ENCODE data around the gene TMEM273. TPM values are rescaled to one million over a fixed set of nuclear protein-coding genes. Genes with fewer than 3 reads are reported as not detected.

Gene TMEM273
- total RNA-seq, result not detected in 2 replicates

GRCh38 chr10:49187950-49188761 lies at the start of gene TMEM273:
Gene TMEM273 (minus strand): TSS chr10:49188391. CDS start chr10:49188336, 55 bp downstream.

GRCh38 chr10:49133706-49134248 lies 54.4 kb downstream of the TMEM273 start, which contains the start of gene FAM170B:
Gene FAM170B (minus strand): TSS chr10:49134021. CDS start chr10:49133918, 103 bp downstream.

GRCh38 chr10:49115015-49115795 lies 73.0 kb downstream of the TMEM273 start, which contains the start of gene VSTM4:
Gene VSTM4 (minus strand): TSS chr10:49115522. CDS start chr10:49115485, 37 bp downstream.

Other genes with a start within 250 kb of the TMEM273 start
- not detected in 2 replicates for gene LRRC18, start 248.6 kb downstream of the TMEM273 start, total RNA-seq
- gene VSTM4, start 72.9 kb downstream of the TMEM273 start, total RNA-seq, result 1.2 and 1.6 TPM in 2 replicates
- not detected in 2 replicates for gene FAM170B, start 54.4 kb downstream of the TMEM273 start, total RNA-seq
- gene C10orf71, start 110.8 kb upstream of the TMEM273 start, total RNA-seq, result not detected in 2 replicates
- gene DRGX, start 207.7 kb upstream of the TMEM273 start, total RNA-seq, result not detected in 2 replicates